Measurements from ENCODE around the gene ADAMTS17.

The ADAMTS17 gene

GRCh38 chr15:99925661-99926461 is 415.9 kb downstream of the ADAMTS17 start:
- peak overlapping the region; percentile 57 for H3K27ac Mint-ChIP-seq (ENCODE audit: low read depth)
- peak overlapping the region; percentile 69 for H3K4me3 Mint-ChIP-seq
- H3K36me3 Mint-ChIP-seq (ENCODE audit: insufficient read depth) = peaks cover 3% of the 10 kb centered on the region
- no peaks in the 10 kb centered on the region for H3K9me3 Mint-ChIP-seq
- DNase-seq (ENCODE audit: low spot score in 2 of 2) (peak; percentile 25 to 36), ATAC-seq (replicated peaks; ENCODE audit: extremely low read depth, poor library complexity, severe bottlenecking) (peak; percentile 77)
- H3K4me1 Mint-ChIP-seq = no peaks in the 10 kb centered on the region
- H3K27me3 Mint-ChIP-seq = no peaks in the 10 kb centered on the region

- no peak overlapping the region for H3K27ac Mint-ChIP-seq (ENCODE audit: low read depth)
- no peak for DNase-seq (ENCODE audit: low spot score in 2 of 2)
- H3K4me3 Mint-ChIP-seq = no peak overlapping the region
- peaks cover 3% of the 10 kb centered on the region for H3K36me3 Mint-ChIP-seq (ENCODE audit: insufficient read depth)
- no peak for ATAC-seq (replicated peaks; ENCODE audit: extremely low read depth, poor library complexity, severe bottlenecking)
- no peaks in the 10 kb centered on the region for H3K4me1 Mint-ChIP-seq
- no peaks in the 10 kb centered on the region for H3K9me3 Mint-ChIP-seq
- peaks cover 16% of the 10 kb centered on the region for H3K27me3 Mint-ChIP-seq
Measured at GRCh38 chr15:99923711-99924110, 418.1 kb downstream of the ADAMTS17 start.
